ENCODE results near the gene ATG101. TPM values are rescaled to one million over a fixed set of nuclear protein-coding genes. Genes with fewer than 3 reads are reported as not detected.

ATG101 gene, protein sequence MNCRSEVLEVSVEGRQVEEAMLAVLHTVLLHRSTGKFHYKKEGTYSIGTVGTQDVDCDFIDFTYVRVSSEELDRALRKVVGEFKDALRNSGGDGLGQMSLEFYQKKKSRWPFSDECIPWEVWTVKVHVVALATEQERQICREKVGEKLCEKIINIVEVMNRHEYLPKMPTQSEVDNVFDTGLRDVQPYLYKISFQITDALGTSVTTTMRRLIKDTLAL
- total RNA-seq = 10 to 100 TPM; 43.0 to 46.6 TPM

GRCh38 chr12:52069327-52070184, at the start of gene ATG101:
Gene ATG101, plus strand, starts transcription at chr12:52069978. Its CDS starts 3,673 bp downstream, at chr12:52073651.
- TF ChIP-seq CTCF (IDR thresholded peaks at IDR 0.05) = peak; percentile 62
- no peaks in the 10 kb centered on the region for H3K27me3 ChIP-seq (replicated peaks; ENCODE audit: insufficient read depth)
- peak within 1 kb of the TSS; percentile 74 to 92 for H3K27ac ChIP-seq
- peak; percentile 68 for DNase-seq (ENCODE audit: low spot score)
- no peaks in the 10 kb centered on the region for H3K36me3 ChIP-seq
- peak within 1 kb of the TSS; percentile 90 for H3K4me3 ChIP-seq
- peak; percentile 99 for ATAC-seq (ENCODE audit: insufficient number of reproducible peaks, low FRiP score, low read depth)
- H3K9me3 ChIP-seq = no peaks in the 10 kb centered on the region
- peaks cover 12 to 18% of the 10 kb centered on the region in 2 donors for H3K4me1 ChIP-seq (ENCODE audit: control insufficient read depth in 1 of 2, low read depth in 2 of 2)

GRCh38 chr12:52020539-52021336, 49.0 kb upstream of the ATG101 start:
- TF ChIP-seq CTCF (IDR thresholded peaks at IDR 0.05) = peak; percentile 48
- no peak overlapping the region for H3K4me3 ChIP-seq
- no peaks in the 10 kb centered on the region for H3K9me3 ChIP-seq
- ATAC-seq (ENCODE audit: insufficient number of reproducible peaks, low FRiP score, low read depth) = no peak
- peaks cover 11 to 14% of the 10 kb centered on the region in 2 donors for H3K4me1 ChIP-seq (ENCODE audit: control insufficient read depth in 1 of 2, low read depth in 2 of 2)
- H3K36me3 ChIP-seq = no peaks in the 10 kb centered on the region
- no peak for DNase-seq (ENCODE audit: low spot score)
- H3K27ac ChIP-seq = no peak overlapping the region
- no peaks in the 10 kb centered on the region for H3K27me3 ChIP-seq (replicated peaks; ENCODE audit: insufficient read depth)

DNA sequence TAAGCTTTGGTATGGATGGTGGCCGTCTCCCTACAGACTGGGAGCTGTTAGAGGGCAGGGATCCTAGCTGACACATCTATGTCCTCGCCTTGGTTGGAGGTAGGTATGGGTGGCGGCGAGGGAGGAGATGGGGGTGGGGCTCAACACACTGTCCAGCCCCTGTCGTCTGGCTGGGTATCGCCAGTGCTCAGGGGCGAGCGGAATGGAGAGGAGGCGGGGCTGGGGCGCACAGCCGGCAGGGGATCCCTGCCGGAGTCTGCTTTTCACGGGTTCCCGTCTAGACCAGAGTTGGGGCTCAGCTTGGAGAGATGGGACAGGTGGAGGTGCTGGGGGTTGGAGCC, 47.0 kb upstream of the ATG101 start:
- H3K9me3 ChIP-seq = no peaks in the 10 kb centered on the region
- H3K4me1 ChIP-seq (ENCODE audit: control insufficient read depth in 1 of 2, low read depth in 2 of 2) = peaks cover 16 to 23% of the 10 kb centered on the region in 2 donors
- H3K36me3 ChIP-seq = no peaks in the 10 kb centered on the region
- peak overlapping the region; percentile 73 for H3K4me3 ChIP-seq
- no peak for ATAC-seq (ENCODE audit: insufficient number of reproducible peaks, low FRiP score, low read depth)
- no peak for DNase-seq (ENCODE audit: low spot score)
- H3K27ac ChIP-seq = no peak overlapping the region
- no peaks in the 10 kb centered on the region for H3K27me3 ChIP-seq (replicated peaks; ENCODE audit: insufficient read depth)
- no peak for TF ChIP-seq CTCF (IDR thresholded peaks at IDR 0.05)

DNA sequence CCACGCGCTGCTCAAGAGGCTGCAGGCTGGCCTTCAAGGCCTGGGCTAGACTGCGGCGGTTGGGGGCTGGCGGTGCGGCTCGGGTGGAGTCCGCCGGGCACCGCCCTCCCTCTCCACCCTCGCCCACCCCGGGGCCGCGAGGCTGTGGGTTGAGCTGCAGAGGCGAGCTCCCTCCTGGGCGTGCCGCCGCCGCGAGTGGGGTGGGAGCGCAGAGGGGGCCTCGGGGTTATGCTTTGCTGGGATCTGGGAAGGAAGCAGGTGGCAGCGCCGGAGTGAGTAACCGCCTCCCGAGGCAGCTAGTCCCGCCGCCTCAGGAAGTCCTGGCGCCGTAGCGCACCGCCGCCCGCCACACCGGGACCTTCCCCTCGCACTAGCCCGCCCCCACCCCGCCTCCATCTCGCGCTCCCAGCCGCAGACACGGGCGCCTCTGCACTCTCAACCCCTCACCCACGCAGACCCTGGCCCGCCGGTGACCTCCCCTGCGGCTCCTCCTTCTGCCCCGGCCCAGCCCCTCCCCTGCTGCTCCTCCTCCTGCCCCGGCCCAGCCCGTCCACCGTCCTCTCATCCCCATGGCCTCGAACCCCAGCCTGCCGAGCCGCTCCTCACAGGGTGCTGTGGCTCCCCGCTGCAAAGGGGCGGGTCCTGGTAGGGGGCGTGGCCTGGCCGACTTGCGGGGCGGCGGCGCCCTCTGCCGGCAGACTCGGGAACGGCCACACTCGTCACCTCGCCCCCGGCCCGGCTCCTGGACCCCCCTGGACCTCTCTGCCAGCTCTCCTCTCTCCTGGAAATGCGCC, 46.4 kb upstream of the ATG101 start:
- H3K27ac ChIP-seq = no peak overlapping the region
- H3K27me3 ChIP-seq (replicated peaks; ENCODE audit: insufficient read depth) = no peaks in the 10 kb centered on the region

More for the DNA sequence above, 46.4 kb upstream of the ATG101 start:
- Histone ChIP-seq H3K9me3 (no peaks in the 10 kb centered on the region), H3K36me3 (no peaks in the 10 kb centered on the region), H3K4me3 (peak overlapping the region; percentile 73), H3K4me1 (ENCODE audit: control insufficient read depth in 1 of 2, low read depth in 2 of 2) (peaks cover 16 to 23% of the 10 kb centered on the region in 2 donors)
- DNase-seq (ENCODE audit: low spot score) (peak; percentile 54), ATAC-seq (ENCODE audit: insufficient number of reproducible peaks, low FRiP score, low read depth) (peak; percentile 43)
- peak; percentile 97 for TF ChIP-seq CTCF (IDR thresholded peaks at IDR 0.05)

Data from thoracic aorta (tissue), 2 donors.